Dermis microvascular lymphatic vessel endothelial cell (primary cell): ENCODE measurements around the gene KCNH1. TPM values are rescaled to one million over a fixed set of nuclear protein-coding genes. Genes with fewer than 3 reads are reported as not detected.

Source experiments
- DNase-seq, 2 donors: peaks; one replicate each; pipeline versions ENCODE4 v3.0.0 to v3.0.0-alpha.2; 2010; ENCODE audit warnings: low read depth in 2 of 2
- total RNA-seq: library from RNA; depleted of rRNA; stranded (reverse); fragments of >200 nt; gene quantifications from 2 replicates; pipeline ENCODE4 v1.2.1, GENCODE V29; 2014

Gene KCNH1
- total RNA-seq, 1 donor from 2014 or later: not detected

GRCh38 chr1:210722410-210723081 is 411.4 kb downstream of the KCNH1 start:
- DNase-seq: no peak

- DNase-seq: no peak
These were observed 418.9 kb downstream of the KCNH1 start for GRCh38 chr1:210715072-210715471.

DNA sequence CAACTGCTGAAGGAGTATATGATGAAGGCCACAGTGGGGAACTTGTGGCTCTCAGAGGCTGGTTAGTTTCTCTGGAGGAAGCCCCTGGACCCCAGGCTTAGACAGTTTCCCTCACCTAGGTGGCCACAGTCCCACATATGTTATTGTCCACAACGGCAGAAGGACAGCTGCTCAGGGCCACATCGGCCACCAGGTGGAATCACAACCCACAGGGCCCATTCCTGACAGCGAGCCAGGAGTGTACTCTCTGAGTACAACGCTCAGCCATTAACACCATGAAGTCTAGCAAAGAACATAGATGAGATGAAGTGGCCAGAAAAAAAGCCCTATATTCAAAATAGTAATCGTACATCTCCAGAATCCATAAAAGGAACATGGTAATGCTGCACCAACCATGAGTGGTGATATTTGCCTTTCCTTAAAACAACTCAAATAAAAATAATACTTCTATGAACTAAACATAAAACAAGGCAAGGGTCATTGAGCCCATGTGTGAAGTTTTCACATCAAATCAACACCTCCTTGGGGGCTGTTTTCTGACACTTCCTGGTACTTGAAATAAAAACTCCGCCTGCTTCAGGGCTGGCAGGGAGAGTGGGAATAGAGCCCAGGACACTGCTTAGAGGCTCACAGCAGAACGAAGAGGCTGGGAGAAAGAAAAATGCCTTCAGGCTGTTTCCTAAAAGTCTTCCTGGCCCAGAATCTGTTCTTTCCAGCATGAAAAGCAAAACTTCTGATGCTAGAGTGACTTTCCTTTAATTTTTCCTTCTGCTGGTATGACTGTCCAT is 421.9 kb downstream of the KCNH1 start:
- DNase-seq: no peak

GRCh38 chr1:210709701-210710100 is 424.2 kb downstream of the KCNH1 start:
- DNase-seq: no peak

DNA sequence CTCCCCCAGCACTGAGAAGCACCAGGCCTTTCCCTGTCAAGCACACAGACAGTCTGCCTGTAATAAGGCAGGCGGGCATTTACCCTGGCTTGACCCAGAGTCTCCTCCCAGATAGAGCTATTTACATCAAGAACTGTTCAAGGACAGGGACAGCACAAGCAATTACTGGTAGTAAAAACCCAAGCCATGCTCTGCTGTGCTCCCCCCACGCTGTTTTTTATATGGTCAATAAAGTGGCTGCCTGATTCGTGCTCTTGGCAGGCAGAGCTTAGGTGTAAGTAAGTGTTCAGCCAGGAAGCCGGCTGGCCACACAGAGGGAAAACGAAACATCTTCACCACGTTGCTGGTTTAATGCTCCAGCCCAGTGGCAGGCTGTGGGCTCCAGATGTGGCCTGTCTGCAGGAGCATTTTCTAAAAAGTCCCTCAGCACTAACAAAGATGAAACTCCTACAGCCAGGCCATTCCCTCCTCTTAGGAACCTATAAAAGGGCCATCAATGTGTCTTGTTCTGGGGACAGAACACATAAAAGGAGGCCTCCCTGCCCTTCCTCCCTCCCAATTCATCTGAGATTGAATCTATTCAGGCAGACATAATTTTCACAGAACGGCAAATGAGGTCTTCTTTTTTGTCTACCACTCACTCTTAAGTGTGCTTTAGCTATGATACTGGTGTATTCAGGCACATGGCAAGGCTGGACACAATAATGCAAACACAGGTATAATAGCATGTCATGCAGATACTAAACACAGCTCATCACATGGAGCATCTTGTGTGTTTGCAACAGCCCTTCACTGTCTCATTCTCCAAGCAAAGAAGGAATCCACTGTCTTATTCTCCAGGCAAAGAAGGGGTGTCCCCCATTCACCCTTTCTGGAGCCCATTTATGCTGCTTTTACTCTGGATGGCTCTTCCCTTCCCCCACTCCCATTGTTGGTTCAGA is 426.4 kb downstream of the KCNH1 start:
- no peak for DNase-seq

GRCh38 chr1:210706246-210706645 is 427.7 kb downstream of the KCNH1 start:
- DNase-seq: no peak

- DNase-seq: no peak
These were observed 428.9 kb downstream of the KCNH1 start for GRCh38 chr1:210705086-210705485.

DNA sequence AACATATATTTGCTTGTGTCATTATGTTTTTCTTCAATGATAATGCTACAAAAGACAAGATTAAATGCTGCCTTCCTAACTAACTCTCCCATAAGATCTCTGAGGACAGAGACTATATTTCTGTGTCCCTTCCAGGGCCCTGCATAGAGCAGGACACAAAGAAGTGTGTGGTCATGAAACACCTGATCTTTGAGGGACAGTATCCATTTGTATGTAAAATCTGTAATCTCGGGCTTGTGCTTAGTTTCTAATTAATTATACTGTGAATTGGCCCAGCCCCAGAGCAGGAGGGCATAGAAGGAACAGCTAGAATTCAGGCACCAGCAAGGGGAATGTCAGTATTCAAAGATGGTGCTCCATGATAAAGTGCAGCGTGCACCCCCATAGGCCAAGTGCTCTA is 430.4 kb downstream of the KCNH1 start:
- DNase-seq: no peak

DNA sequence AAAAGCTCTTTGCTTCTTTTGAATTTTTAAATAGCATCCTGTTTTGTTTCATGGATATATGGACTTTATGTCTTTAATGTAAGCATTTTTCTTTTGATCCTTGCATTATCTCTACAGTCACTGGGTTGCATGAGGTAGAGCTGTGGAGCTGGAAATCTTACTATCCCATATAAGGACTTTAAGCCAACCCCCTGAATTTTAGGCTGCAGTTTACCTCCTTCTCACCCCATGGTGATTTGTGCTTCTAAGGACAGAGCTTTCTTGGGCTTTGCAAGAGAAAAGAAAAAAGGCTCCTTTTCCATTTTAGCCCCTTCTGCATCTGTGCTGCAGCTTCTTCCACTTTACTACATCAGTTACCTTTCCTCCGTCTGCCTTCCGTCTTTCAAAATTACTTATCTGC is 431.4 kb downstream of the KCNH1 start:
- no peak for DNase-seq

GRCh38 chr1:210700511-210700910 is 433.4 kb downstream of the KCNH1 start:
- no peak for DNase-seq

DNA sequence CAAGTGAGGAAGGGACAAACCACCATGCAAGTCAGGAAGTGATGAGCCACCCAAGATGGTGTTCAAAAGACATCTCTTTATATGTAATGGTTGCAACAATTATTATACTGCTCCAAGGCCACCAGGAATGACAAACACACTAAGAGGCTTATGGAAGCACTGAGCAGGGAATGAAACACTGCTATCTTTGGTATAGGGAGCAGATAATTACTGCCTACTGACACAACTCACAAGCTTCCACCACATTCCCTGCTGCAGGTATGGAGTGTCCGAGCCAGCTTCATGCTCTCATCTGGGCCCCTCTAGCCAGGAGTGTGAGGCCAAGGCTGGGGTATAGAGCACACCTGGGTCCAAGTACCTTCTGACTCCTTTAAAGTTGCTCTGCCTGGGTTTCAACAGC is 433.9 kb downstream of the KCNH1 start:
- no peak for DNase-seq

- DNase-seq: no peak
These were observed 435.3 kb downstream of the KCNH1 start for GRCh38 chr1:210698661-210699060.

GRCh38 chr1:210697185-210697584 is 436.8 kb downstream of the KCNH1 start:
- no peak for DNase-seq

GRCh38 chr1:210696709-210697108 is 437.2 kb downstream of the KCNH1 start:
- DNase-seq: no peak

DNA sequence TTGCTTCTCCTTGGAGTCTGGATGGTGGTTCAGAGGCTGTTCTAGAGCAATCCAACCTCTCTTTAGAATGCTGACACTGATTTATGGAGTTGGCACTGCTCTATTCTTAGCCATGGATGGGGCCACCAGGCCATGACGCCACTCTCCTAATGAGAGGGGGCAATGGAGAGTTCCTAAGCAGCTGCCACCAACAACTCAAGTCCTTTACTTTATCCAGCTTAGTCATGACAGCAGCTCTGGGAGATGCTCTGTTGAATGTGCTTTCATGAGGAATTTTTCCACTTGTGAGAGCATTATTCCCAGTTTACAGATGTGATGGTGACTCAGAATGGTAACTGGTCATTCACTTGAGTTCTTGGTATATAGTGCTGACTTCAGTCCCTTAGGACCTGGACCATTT is 438.9 kb downstream of the KCNH1 start:
- DNase-seq: no peak

- no peak for DNase-seq
These were observed 441.2 kb downstream of the KCNH1 start for GRCh38 chr1:210692796-210693195.

GRCh38 chr1:210691039-210691610 is 442.8 kb downstream of the KCNH1 start:
- DNase-seq: no peak

- DNase-seq: no peak
These were observed 443.7 kb downstream of the KCNH1 start for GRCh38 chr1:210690236-210690635.

DNA sequence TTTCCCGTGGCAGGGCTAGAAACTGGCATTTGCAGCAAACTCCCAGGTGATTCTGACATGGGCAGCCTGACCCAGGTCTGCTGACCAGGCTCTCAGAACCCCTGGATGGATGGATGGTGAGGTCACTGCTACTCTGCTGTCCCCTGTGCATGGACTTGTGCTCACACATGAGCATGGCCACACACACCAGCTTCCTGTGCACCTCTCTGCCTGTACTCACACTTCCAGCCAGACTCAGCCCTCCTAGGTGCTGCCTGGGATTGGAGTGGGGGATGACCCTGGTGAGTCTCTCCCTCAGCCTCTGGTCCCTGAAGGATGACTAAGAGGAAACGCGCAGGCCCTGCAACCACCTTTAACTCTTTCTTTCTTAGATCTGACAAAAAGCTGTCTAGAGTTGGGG is 444.1 kb downstream of the KCNH1 start:
- DNase-seq: no peak

DNA sequence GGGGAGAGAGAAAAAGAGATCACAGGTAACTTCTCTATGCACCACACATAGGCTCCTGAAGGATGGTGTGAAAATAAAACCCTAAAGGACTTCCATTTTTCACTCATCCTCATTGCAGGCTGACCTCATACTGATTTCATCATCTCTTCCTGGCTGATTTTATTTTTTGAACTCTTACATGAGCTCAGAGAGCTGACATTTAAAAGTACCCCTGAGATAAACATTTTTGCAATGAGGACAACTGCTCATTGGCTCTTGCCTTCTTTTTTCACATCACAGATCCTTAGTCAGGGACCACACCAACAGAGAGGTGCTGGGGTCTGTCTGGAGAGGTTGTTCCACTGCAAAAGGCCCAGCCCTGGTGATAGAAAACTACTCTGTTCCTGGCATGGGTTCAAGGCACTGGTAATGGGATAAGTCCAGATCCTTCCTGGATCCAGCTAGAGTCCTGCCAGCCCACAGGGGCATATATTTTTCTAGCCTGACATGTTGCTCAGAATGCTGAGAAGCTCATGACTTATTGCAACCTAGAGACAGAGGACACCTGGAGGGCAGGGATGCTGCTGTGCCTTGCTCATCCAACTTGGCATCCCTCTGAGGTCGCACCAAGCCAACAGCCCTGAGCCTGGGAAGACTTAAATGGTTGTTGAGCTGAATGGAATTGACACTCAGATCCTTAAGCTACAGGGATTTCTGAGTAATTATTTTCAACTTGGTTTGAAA is 445.3 kb downstream of the KCNH1 start:
- DNase-seq: no peak
